Adrenal gland (tissue), 5 donors: ENCODE measurements around the gene IGIP.

Source experiments
- CTCF ChIP-seq, 6 experiments: fragments of 450-650 bp in 4 of 6; fragments of 200-600 bp in 2 of 6; sonication (generic) in 1 of 6; IDR thresholded peaks; 1 replicate in 5 of 6; 2 replicates in 1 of 6; pipeline versions ENCODE4 v1.5.1 to v1.8.0; 2016 to 2021; ENCODE audit warnings: antibody characterized with exemption in 6 of 6, mild to moderate bottlenecking in 2 of 6, moderate library complexity in 1 of 6
- POLR2A ChIP-seq, 2 donors: fragments of 450-650 bp; IDR thresholded peaks; one replicate each; pipeline ENCODE4 v1.6.1; 2017; ENCODE audit warnings: antibody characterized with exemption in 2 of 2, mild to moderate bottlenecking in 2 of 2, moderate library complexity in 1 of 2
- donor health status: DM: no; HTN: no; CAD: no.

DNA sequence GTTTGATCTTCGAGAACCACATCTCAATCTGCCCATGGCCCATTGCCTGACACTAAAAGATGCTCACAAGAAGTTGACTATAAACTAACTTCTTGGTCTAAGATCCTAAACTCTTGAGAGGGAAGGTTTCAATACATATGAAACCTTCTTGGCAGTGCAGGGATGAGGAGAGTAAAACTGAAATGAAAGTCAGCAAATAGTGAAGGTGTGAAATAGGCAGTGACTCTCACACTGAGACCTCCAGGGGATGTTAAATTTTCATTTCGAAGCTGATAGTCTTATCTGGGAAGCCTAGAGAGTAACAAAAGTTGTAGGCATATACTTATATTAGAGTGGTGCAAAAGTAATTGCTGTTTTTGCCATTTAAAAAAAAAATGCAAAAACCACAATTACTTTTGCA is 48.3 kb downstream of the IGIP start:
- TF ChIP-seq CTCF (IDR thresholded peaks at IDR 0.05): no peak
- no peak for TF ChIP-seq POLR2A (IDR thresholded peaks at IDR 0.05)
